GM19099 (cell line): ENCODE results near the gene KRTAP15-1.

Experiments used
- POLR2A ChIP-seq: IDR thresholded peaks from 3 replicates; pipeline ENCODE4 v1.6.1; 2011; ENCODE audit warnings: low read depth; ENCODE audit not compliant: insufficient read length; ENCODE audit errors: extremely low read depth

Gene KRTAP15-1

GRCh38 chr21:30478004-30478403 is 37.9 kb downstream of the KRTAP15-1 start:
- no peak for TF ChIP-seq POLR2A

- no peak for TF ChIP-seq POLR2A
Observed at GRCh38 chr21:30479259-30479658, 39.2 kb downstream of the KRTAP15-1 start.

GRCh38 chr21:30480145-30480544 is 40.1 kb downstream of the KRTAP15-1 start, which contains the start of gene KRTAP19-1:
KRTAP19-1 (minus strand) TSS chr21:30480367; CDS start chr21:30480317, 50 bp downstream.
- no peak for TF ChIP-seq POLR2A

GRCh38 chr21:30482130-30482529 is 42.1 kb downstream of the KRTAP15-1 start:
- no peak for TF ChIP-seq POLR2A

GRCh38 chr21:30486180-30486579 is 46.1 kb downstream of the KRTAP15-1 start:
- TF ChIP-seq POLR2A, result no peak

- TF ChIP-seq POLR2A, result no peak
Observed at GRCh38 chr21:30487336-30487735, 47.3 kb downstream of the KRTAP15-1 start, which contains the start of gene KRTAP19-2. KRTAP19-2 (minus strand) TSS chr21:30487436; CDS start chr21:30487348, 88 bp downstream.
